ENCODE measurements around the gene ZNF235. TPM values are rescaled to one million over a fixed set of nuclear protein-coding genes. Genes with fewer than 3 reads are reported as not detected.

ZNF235 gene
- total and polyA plus RNA-seq, 7 experiments from 2014 or later: 1.9 to 14.3 (median 6.1) TPM

DNA sequence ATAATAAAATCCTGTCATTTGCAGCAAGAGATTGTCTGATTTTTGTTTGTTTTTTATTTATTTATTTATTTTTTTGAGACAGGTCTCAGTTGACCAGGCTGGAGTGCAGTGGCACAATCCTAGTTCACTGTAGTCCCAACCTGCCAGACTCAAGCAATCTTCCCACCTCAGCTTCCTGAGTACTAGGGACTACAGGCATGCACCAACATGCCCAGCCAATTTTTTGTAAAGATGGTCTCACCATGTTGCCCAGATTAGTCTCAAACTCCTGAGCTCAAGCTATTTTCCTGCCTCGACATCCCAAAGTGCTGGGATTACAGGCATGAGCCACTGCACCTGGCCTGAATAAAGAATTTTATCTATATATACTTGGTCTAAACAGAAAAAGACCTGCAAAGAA, 27.5 kb downstream of the ZNF235 start:
- no peaks in the 10 kb centered on the region for H3K27me3 ChIP-seq (ENCODE audit: control insufficient read depth in 2 of 2, insufficient read depth in 2 of 2, low read length in 2 of 2)
- no peak overlapping the region for H3K27ac ChIP-seq (ENCODE audit: low read depth, low read length)
- no peaks in the 10 kb centered on the region for H3K4me1 ChIP-seq (ENCODE audit: control insufficient read depth in 2 of 2, insufficient read depth in 2 of 2, low read length in 2 of 2)
- ChIA-PET CTCF (no interaction called here), POLR2A (no interaction called here)
- H3K36me3 Mint-ChIP-seq: peaks cover 28 to 71% (median 62%) of the 10 kb centered on the region in 5 donors
- H3K4me3 ChIP-seq (ENCODE audit: low read length): no peak overlapping the region
- H3K36me3 ChIP-seq (ENCODE audit: control insufficient read depth in 2 of 3, insufficient read depth in 3 of 3, low read length in 3 of 3): peaks cover 0 to 8% (median 0%) of the 10 kb centered on the region in 3 experiments
- DNase-seq (no peak), ATAC-seq (no peak)
- no peak overlapping the region for H3K4me3 Mint-ChIP-seq
- no peaks in the 10 kb centered on the region for H3K27me3 Mint-ChIP-seq
- peaks cover 20 to 98% (median 65%) of the 10 kb centered on the region in 11 donors for H3K9me3 Mint-ChIP-seq
- intact Hi-C loops (cut with micrococcal nuclease): no loop called here
- no peak overlapping the region for H3K27ac Mint-ChIP-seq
- H3K9me3 ChIP-seq (ENCODE audit: control insufficient read depth in 2 of 3, low read length in 3 of 3): peaks cover 0 to 69% (median 12%) of the 10 kb centered on the region in 3 experiments
- H3K4me1 Mint-ChIP-seq: no peaks in the 10 kb centered on the region

DNA sequence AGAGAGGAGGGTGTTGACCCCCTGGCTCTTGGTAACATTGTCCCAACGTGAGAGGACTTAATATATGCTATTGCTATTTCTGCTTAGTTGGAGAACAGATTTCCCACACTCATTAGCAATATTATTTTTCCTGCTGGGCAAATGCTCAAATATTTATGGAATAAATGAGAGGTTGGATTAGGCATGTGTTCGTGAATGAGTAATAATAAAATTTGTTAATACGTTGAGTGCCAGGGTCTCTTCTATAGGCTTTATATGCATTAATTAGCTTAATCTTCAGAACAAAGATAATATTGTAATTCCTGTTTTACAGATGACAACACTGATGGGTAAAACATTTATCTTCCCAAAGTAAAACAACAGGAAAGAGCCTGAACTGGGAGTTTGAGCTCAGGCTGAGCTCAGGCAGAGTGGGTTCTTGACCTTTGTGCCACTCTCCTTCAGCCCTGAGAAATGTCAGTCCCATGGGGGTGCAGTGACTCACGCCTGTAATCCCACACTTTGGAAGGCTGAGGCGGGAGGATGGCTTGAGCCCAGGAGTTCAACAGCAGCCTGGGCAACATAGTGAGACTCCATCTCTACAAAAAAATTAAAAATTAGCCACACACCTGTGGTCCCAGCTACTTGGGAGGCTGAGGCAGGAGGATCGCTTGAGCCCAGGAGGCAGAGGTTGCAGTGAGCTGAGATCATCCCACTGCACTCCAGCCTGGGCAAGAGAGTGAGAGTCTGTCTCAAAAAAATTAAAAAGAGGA, 44.0 kb downstream of the ZNF235 start:
- peak overlapping the region in 7 of 10 donors; percentile 31 to 84 (median 72) for H3K4me3 Mint-ChIP-seq
- ChIA-PET POLR2A (no interaction called here), CTCF (no interaction called here)
- Histone ChIP-seq H3K36me3 (ENCODE audit: control insufficient read depth in 2 of 3, insufficient read depth in 3 of 3, low read length in 3 of 3) (no peaks in the 10 kb centered on the region), H3K27ac (ENCODE audit: low read depth, low read length) (no peak overlapping the region), H3K9me3 (ENCODE audit: control insufficient read depth in 2 of 3, low read length in 3 of 3) (peaks cover 0 to 62% (median 7%) of the 10 kb centered on the region in 3 experiments), H3K27me3 (ENCODE audit: control insufficient read depth in 2 of 2, insufficient read depth in 2 of 2, low read length in 2 of 2) (no peaks in the 10 kb centered on the region), H3K4me1 (ENCODE audit: control insufficient read depth in 2 of 2, insufficient read depth in 2 of 2, low read length in 2 of 2) (no peaks in the 10 kb centered on the region), H3K4me3 (ENCODE audit: low read length) (no peak overlapping the region)
- H3K36me3 Mint-ChIP-seq: peaks cover 6 to 50% (median 20%) of the 10 kb centered on the region in 5 donors
- DNase-seq (no peak), ATAC-seq (no peak)
- peaks cover 12 to 97% (median 61%) of the 10 kb centered on the region in 11 donors for H3K9me3 Mint-ChIP-seq
- intact Hi-C loops (cut with micrococcal nuclease): no loop called here
- H3K27me3 Mint-ChIP-seq: no peaks in the 10 kb centered on the region
- peaks cover 0 to 9% (median 8%) of the 10 kb centered on the region in 7 donors for H3K4me1 Mint-ChIP-seq
- H3K27ac Mint-ChIP-seq: no peak overlapping the region

DNA sequence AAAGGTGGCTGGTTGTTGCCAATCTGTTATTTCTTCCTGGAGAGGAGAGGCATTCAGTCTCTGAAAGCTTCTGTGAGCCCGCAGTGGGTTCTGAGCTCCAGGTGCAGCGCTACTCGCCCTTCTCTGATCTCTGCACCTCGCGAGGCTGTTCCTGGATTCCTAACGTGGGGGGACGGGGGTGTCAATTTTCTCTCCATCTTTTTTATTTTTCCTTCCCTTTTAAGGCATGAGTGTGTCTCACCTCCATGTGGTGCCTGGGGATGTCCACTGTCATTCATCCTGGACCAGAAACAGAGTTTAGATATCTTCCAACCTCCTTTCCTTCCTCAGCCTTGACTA, 44.5 kb downstream of the ZNF235 start:
- peaks cover 0 to 9% (median 8%) of the 10 kb centered on the region in 7 donors for H3K4me1 Mint-ChIP-seq
- no peaks in the 10 kb centered on the region for H3K27me3 Mint-ChIP-seq

DNA sequence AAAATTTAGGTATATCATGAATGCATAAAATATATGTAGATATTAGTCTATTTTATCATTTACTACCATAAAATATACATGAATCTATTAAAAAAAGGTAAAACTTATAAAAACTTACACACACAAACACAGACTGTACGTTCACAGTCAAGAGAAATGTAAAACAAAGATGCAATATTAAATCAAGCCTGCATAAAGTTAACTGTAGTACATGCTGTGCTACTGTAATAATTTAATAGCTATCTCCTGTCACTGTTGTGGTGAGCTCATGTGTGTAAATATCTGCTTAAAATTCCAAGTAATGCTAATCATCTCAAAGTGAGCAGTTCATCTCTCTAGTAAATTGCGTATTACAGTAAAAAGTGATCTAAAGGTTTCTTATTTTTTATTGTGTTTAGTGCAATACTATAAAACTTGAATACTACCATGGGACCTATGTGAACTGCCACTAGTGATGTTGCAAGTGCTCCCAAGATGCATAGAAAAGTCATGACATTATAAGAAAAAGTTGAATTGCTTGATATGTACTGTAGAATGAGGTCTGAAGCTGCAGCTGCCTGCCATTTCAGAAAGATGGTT, 45.9 kb downstream of the ZNF235 start:
- Histone ChIP-seq H3K36me3 (ENCODE audit: control insufficient read depth in 2 of 3, insufficient read depth in 3 of 3, low read length in 3 of 3) (no peaks in the 10 kb centered on the region), H3K4me3 (ENCODE audit: low read length) (no peak overlapping the region), H3K27me3 (ENCODE audit: control insufficient read depth in 2 of 2, insufficient read depth in 2 of 2, low read length in 2 of 2) (no peaks in the 10 kb centered on the region), H3K4me1 (ENCODE audit: control insufficient read depth in 2 of 2, insufficient read depth in 2 of 2, low read length in 2 of 2) (no peaks in the 10 kb centered on the region), H3K9me3 (ENCODE audit: control insufficient read depth in 2 of 3, low read length in 3 of 3) (peaks cover 4 to 77% (median 16%) of the 10 kb centered on the region in 3 experiments), H3K27ac (ENCODE audit: low read depth, low read length) (no peak overlapping the region)
- Mint-ChIP-seq H3K4me1 (peaks cover 0 to 9% (median 8%) of the 10 kb centered on the region in 7 donors), H3K27ac (no peak overlapping the region), H3K4me3 (peak overlapping the region in 2 of 10 donors; percentile 72 to 84), H3K9me3 (peaks cover 25 to 97% (median 69%) of the 10 kb centered on the region in 11 donors), H3K36me3 (peaks cover 6 to 62% (median 38%) of the 10 kb centered on the region in 5 donors), H3K27me3 (no peaks in the 10 kb centered on the region)
- POLR2A ChIA-PET: no interaction called here
- intact Hi-C loops (cut with micrococcal nuclease): no loop called here
- ATAC-seq (no peak), DNase-seq (no peak)
- CTCF ChIA-PET: no interaction called here

More for the DNA sequence above, 44.5 kb downstream of the ZNF235 start:
- intact Hi-C loops (cut with micrococcal nuclease): no loop called here
- Histone ChIP-seq H3K27ac (ENCODE audit: low read depth, low read length) (no peak overlapping the region), H3K27me3 (ENCODE audit: control insufficient read depth in 2 of 2, insufficient read depth in 2 of 2, low read length in 2 of 2) (no peaks in the 10 kb centered on the region), H3K9me3 (ENCODE audit: control insufficient read depth in 2 of 3, low read length in 3 of 3) (peaks cover 0 to 66% (median 11%) of the 10 kb centered on the region in 3 experiments), H3K4me3 (ENCODE audit: low read length) (no peak overlapping the region), H3K4me1 (ENCODE audit: control insufficient read depth in 2 of 2, insufficient read depth in 2 of 2, low read length in 2 of 2) (no peaks in the 10 kb centered on the region), H3K36me3 (ENCODE audit: control insufficient read depth in 2 of 3, insufficient read depth in 3 of 3, low read length in 3 of 3) (no peaks in the 10 kb centered on the region)
- ATAC-seq (no peak), DNase-seq (no peak)
- POLR2A ChIA-PET: no interaction called here
- H3K27ac Mint-ChIP-seq: peak overlapping the region in 3 of 9 donors; percentile 17 to 31 (median 24)
- peaks cover 6 to 53% (median 24%) of the 10 kb centered on the region in 5 donors for H3K36me3 Mint-ChIP-seq
- CTCF ChIA-PET: no interaction called here
- peak overlapping the region; percentile 31 to 84 (median 69) for H3K4me3 Mint-ChIP-seq
- H3K9me3 Mint-ChIP-seq: peaks cover 18 to 97% (median 60%) of the 10 kb centered on the region in 11 donors

DNA sequence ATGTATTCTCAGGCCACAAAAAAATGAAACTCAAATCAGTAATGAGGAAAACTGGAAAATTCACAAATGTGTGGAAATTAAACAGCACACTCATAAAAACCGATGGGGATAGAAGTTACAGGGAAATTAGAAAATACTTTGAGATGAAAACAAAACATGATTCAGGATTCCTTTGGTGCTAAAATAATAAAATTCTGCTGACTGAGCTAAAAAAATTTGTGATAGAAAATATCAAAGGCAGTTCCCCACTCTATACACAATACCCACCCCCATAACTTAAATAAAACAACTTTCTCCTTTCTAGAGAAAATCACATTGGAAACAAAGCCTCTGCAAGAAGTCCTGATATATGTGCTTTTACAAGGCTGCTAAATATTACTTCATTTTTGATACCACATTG, 46.7 kb downstream of the ZNF235 start:
- Histone ChIP-seq H3K36me3 (ENCODE audit: control insufficient read depth in 2 of 3, insufficient read depth in 3 of 3, low read length in 3 of 3) (no peaks in the 10 kb centered on the region), H3K9me3 (ENCODE audit: control insufficient read depth in 2 of 3, low read length in 3 of 3) (peaks cover 4 to 76% (median 16%) of the 10 kb centered on the region in 3 experiments), H3K4me3 (ENCODE audit: low read length) (no peak overlapping the region), H3K4me1 (ENCODE audit: control insufficient read depth in 2 of 2, insufficient read depth in 2 of 2, low read length in 2 of 2) (no peaks in the 10 kb centered on the region), H3K27ac (ENCODE audit: low read depth, low read length) (no peak overlapping the region), H3K27me3 (ENCODE audit: control insufficient read depth in 2 of 2, insufficient read depth in 2 of 2, low read length in 2 of 2) (no peaks in the 10 kb centered on the region)
- no peaks in the 10 kb centered on the region for H3K27me3 Mint-ChIP-seq
- no peak for ATAC-seq
- peaks cover 0 to 9% (median 8%) of the 10 kb centered on the region in 7 donors for H3K4me1 Mint-ChIP-seq
- H3K9me3 Mint-ChIP-seq: peaks cover 23 to 97% (median 75%) of the 10 kb centered on the region in 11 donors
- ChIA-PET POLR2A (no interaction called here), CTCF (no interaction called here)
- intact Hi-C loops (cut with micrococcal nuclease): no loop called here
- no peak for DNase-seq
- peaks cover 6 to 64% (median 40%) of the 10 kb centered on the region in 5 donors for H3K36me3 Mint-ChIP-seq
- no peak overlapping the region for H3K4me3 Mint-ChIP-seq
- H3K27ac Mint-ChIP-seq: no peak overlapping the region

DNA sequence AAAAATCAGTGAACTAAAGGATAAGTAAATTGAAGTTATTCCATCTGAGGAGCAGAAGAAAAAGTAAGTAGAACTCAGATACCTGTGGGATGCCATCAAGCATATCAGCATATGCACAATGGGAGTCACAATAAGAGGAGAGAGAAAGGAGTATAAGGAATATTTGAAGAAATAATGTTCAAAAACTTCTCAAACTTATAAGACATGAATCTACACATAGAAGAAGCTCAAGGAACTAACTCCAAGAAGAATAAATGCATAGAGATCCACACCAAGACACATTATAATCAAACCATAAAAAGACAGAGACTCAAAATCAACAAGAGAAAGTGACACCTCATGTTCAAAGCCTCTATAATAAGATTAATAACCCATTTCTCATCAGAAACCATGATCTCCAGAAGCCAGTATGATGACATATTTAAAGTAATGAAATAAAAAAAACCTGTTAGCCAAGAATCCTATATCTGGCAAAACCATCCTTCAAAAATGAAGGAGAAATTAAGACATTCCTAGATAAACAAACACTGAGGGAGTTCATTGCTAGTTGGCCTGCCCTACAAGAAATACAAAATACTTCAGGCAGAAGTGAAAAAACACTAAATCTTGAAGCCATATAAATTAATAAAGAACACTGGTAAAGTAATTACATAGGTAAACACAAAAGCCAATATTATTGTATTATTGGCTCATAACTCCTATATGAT, 49.0 kb downstream of the ZNF235 start:
- Histone ChIP-seq H3K9me3 (ENCODE audit: control insufficient read depth in 2 of 3, low read length in 3 of 3) (peaks cover 4 to 61% (median 17%) of the 10 kb centered on the region in 3 experiments), H3K27ac (ENCODE audit: low read depth, low read length) (no peak overlapping the region), H3K4me3 (ENCODE audit: low read length) (no peak overlapping the region), H3K4me1 (ENCODE audit: control insufficient read depth in 2 of 2, insufficient read depth in 2 of 2, low read length in 2 of 2) (no peaks in the 10 kb centered on the region), H3K27me3 (ENCODE audit: control insufficient read depth in 2 of 2, insufficient read depth in 2 of 2, low read length in 2 of 2) (no peaks in the 10 kb centered on the region), H3K36me3 (ENCODE audit: control insufficient read depth in 2 of 3, insufficient read depth in 3 of 3, low read length in 3 of 3) (no peaks in the 10 kb centered on the region)
- intact Hi-C loops (cut with micrococcal nuclease): no loop called here
- ATAC-seq (no peak), DNase-seq (no peak)
- H3K27ac Mint-ChIP-seq: no peak overlapping the region
- no peaks in the 10 kb centered on the region for H3K27me3 Mint-ChIP-seq
- H3K4me1 Mint-ChIP-seq: peaks cover 0 to 9% (median 8%) of the 10 kb centered on the region in 7 donors
- ChIA-PET CTCF (no interaction called here), POLR2A (no interaction called here)
- H3K4me3 Mint-ChIP-seq: no peak overlapping the region
- H3K36me3 Mint-ChIP-seq: peaks cover 14 to 73% (median 52%) of the 10 kb centered on the region in 5 donors
- H3K9me3 Mint-ChIP-seq: peaks cover 14 to 98% (median 82%) of the 10 kb centered on the region in 11 donors
